MCF 10A (cell line): Measurements from ENCODE around the gene IFIT3. TPM values are rescaled to one million over a fixed set of nuclear protein-coding genes. Genes with fewer than 3 reads are reported as not detected.
A peak's percentile ranks its signal among the peaks of the same experiment; 100 is the strongest.
"Not testable (repeated sequence)": the region's sequence is repeated elsewhere in the genome, so short reads cannot be mapped to it uniquely, and the experiment has no call there.

Source experiments
- BruUV-seq: library from RNA; stranded (reverse); fragments of 400-500 nt; replicated peaks from 2 replicates; lab custom pipeline; 2021; lab: Mats Ljungman, UMichigan
- CTCF ChIA-PET: fragments of 300-600 bp; sonication (Branson Sonifier 250); formaldehyde crosslinking; extraction: SDS; loops from one replicate; lab custom pipeline; 2021; ENCODE audit warnings: antibody characterized with exemption, inconsistent platforms; lab: Yijun Ruan, JAX
- POLR2A ChIA-PET: fragments of 300-600, 350-650 bp; sonication (Branson Sonifier 250); formaldehyde crosslinking; extraction: SDS; loops from one replicate; lab custom pipeline; 2020; ENCODE audit warnings: antibody characterized with exemption, inconsistent platforms; lab: Yijun Ruan, JAX
- DNase-seq: peaks from one replicate; pipeline ENCODE4 v3.0.0-alpha.2; 2018; ENCODE audit not compliant: unreplicated experiment
- H3K27ac Mint-ChIP-seq: one replicate; pipeline ENCODE4 v1.8.0; 2022; ENCODE audit warnings: mild to moderate bottlenecking, low read depth, mixed read lengths; ENCODE audit not compliant: unreplicated experiment
- H3K27me3 Mint-ChIP-seq: one replicate; pipeline ENCODE4 v1.8.0; 2022; ENCODE audit warnings: mixed read lengths; ENCODE audit not compliant: insufficient read depth, unreplicated experiment
- H3K36me3 Mint-ChIP-seq: one replicate; pipeline ENCODE4 v1.8.0; 2022; ENCODE audit warnings: mild to moderate bottlenecking, moderate library complexity, mixed read lengths; ENCODE audit not compliant: insufficient read depth, unreplicated experiment
- H3K4me1 Mint-ChIP-seq: one replicate; pipeline ENCODE4 v1.8.0; 2022; ENCODE audit warnings: mixed read lengths; ENCODE audit not compliant: insufficient read depth, unreplicated experiment
- H3K4me3 Mint-ChIP-seq: one replicate; pipeline ENCODE4 v1.8.0; 2022; ENCODE audit warnings: mild to moderate bottlenecking, moderate library complexity, mixed read lengths; ENCODE audit not compliant: unreplicated experiment
- H3K9me3 Mint-ChIP-seq: one replicate; pipeline ENCODE4 v1.8.0; 2022; ENCODE audit warnings: mixed read lengths; ENCODE audit not compliant: unreplicated experiment
- intact Hi-C: fragments of 100-400 bp; cut with micrococcal nuclease; formaldehyde crosslinking; loops from 2 replicates; pipeline ENCODE4 v1.14.1; 2022
- total RNA-seq: library from RNA; stranded (reverse); gene quantifications from 2 replicates; pipeline ENCODE4 v1.2.3, GENCODE V29; 2022
- TF ChIP-seq, protein P1 (sequence below): fragments of 200-600 bp; IDR thresholded peaks from one replicate; pipeline ENCODE4 v1.8.0; 2022; ENCODE audit warnings: antibody characterized with exemption, mild to moderate bottlenecking; ENCODE audit not compliant: unreplicated experiment

The IFIT3 gene
- total RNA-seq, 1 experiment from 2014 or later, result 1.4 TPM

DNA sequence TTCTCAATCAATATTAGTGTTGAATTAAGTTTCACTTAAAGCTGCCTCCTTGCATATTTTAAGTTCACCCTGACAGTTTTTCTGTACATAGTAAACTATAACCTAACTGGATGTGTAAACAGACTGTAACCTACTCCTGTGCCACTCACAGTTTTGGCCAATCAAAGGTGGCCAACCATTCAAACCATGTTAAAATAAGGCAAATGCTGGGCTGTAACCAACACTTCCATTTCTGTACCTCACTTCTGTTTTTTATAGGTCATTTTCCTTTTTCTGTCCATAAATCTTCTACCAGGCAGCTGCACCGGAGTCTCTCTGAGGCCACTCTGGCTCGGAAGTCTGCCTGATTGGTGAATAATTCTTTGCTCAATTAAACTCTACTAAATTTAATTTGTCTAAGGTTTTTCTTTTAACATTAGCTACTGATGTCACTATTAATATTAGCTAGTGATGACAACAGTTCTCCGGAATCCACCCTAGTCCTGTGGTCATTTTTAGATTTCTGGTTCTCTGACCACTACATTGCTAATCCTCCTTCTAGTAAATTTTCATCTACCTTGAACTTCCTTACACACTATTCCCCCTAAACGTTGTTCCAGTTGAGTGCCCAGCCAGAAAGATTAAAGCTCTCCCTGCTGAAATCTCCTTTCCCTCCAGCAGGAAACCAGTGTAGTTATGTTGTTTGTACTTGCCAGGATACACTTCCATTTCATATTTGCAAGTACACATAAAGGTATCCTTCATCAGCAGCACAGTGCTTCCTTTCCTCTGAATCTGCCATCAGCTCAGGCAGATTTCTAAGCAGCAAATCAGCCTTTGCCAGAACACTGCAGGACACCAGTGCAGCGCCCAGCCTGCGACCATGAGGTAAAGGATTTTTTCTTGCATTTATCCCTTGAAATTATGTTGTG, 44.5 kb upstream of the IFIT3 start:
- BruUV-seq, result no TSS peak
- Mint-ChIP-seq H3K36me3 (no peaks in the 10 kb centered on the region), H3K27ac (no peak overlapping the region), H3K4me1 (peaks cover 42% of the 10 kb centered on the region), H3K27me3 (no peaks in the 10 kb centered on the region), H3K9me3 (no peaks in the 10 kb centered on the region), H3K4me3 (no peak overlapping the region)
- POLR2A ChIA-PET, result interaction anchor here (0.6 to 1.9 kb wide), 4 partner anchors 8 to 266 kb away, joined by 3 to 5 read pairs (median 3); partner anchors contain the start of gene IFIT2
- CTCF ChIA-PET, result interaction anchor here (1.4 to 1.7 kb wide), 3 partner anchors 21 to 86 kb away, joined by 4 to 7 read pairs (median 4); no protein-coding TSS in a partner anchor
- intact Hi-C loops, result no loop called here
- TF ChIP-seq, protein P1, sequence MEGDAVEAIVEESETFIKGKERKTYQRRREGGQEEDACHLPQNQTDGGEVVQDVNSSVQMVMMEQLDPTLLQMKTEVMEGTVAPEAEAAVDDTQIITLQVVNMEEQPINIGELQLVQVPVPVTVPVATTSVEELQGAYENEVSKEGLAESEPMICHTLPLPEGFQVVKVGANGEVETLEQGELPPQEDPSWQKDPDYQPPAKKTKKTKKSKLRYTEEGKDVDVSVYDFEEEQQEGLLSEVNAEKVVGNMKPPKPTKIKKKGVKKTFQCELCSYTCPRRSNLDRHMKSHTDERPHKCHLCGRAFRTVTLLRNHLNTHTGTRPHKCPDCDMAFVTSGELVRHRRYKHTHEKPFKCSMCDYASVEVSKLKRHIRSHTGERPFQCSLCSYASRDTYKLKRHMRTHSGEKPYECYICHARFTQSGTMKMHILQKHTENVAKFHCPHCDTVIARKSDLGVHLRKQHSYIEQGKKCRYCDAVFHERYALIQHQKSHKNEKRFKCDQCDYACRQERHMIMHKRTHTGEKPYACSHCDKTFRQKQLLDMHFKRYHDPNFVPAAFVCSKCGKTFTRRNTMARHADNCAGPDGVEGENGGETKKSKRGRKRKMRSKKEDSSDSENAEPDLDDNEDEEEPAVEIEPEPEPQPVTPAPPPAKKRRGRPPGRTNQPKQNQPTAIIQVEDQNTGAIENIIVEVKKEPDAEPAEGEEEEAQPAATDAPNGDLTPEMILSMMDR, result no peak
- DNase-seq, result no peak

DNA sequence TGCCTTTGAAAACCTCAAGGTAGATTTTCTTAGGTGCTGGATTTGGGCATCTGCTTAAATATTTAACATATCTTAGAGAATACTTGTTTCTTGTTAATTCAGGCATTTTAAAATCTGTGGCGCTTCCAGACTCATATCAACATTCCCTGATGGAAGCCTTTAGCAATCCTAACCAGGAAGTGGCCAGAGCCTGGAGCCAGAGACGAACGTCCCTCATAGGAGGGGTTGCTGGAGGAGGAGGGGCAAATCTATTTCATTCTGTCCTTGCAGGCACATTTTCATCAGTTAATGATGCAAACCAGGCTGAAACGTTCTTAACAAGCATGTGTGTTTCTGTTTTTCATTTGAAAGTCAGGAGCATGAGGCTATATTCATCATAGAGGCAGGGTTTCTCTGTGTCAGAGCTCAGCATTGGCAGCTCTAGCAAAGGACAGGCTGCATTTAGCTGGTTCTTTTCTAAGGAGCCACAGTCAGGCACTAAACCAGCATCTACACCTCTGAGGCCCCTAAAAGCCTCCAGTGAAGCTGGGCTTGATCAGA, 43.8 kb upstream of the IFIT3 start:
- Mint-ChIP-seq H3K36me3 (no peaks in the 10 kb centered on the region), H3K27me3 (no peaks in the 10 kb centered on the region), H3K4me1 (peaks cover 38% of the 10 kb centered on the region), H3K9me3 (no peaks in the 10 kb centered on the region), H3K4me3 (no peak overlapping the region), H3K27ac (no peak overlapping the region)
- CTCF ChIA-PET, result interaction anchor here (1.4 to 1.7 kb wide), 3 partner anchors 22 to 85 kb away, joined by 4 to 7 read pairs (median 4); no protein-coding TSS in a partner anchor
- intact Hi-C loops, result no loop called here
- BruUV-seq, result no TSS peak
- TF ChIP-seq, protein P1, result no peak
- no peak for DNase-seq
- POLR2A ChIA-PET, result interaction anchor here (1.2 to 1.9 kb wide), 3 partner anchors 9 to 23 kb away, joined by 3 to 5 read pairs (median 5); no protein-coding TSS in a partner anchor

DNA sequence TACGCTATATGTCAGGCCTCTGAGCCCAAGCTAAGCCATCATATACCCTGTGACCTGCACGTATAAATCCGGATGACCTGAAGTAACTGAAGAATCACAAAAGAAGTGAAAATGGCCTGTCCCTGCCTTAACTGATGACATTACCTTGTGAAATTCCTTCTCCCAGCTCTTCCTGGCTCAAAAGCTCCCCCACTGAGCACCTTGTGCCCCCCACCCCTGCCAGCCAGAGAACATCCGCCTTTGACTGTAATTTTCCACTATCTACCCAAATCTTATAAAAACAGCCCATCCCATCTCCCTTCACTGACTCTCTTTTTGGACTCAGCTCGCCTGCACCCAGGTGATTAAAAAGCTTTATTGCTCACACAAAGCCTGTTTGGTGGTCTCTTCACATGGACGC, 43.1 kb upstream of the IFIT3 start:
- peak overlapping the region; percentile 76 for H3K27ac Mint-ChIP-seq
- CTCF ChIA-PET, result interaction anchor here (0.7 kb wide), 1 partner anchor 8 kb away, joined by 3 read pairs; no protein-coding TSS in a partner anchor
- POLR2A ChIA-PET, result interaction anchor here (0.9 to 1.4 kb wide), 3 partner anchors 9 to 23 kb away, joined by 3 to 5 read pairs (median 3); no protein-coding TSS in a partner anchor
- intact Hi-C loops, H3K36me3 Mint-ChIP-seq, H3K9me3 Mint-ChIP-seq, BruUV-seq, H3K4me3 Mint-ChIP-seq, H3K27me3 Mint-ChIP-seq, DNase-seq: not testable (repeated sequence)
- peaks cover 31% of the 10 kb centered on the region for H3K4me1 Mint-ChIP-seq

DNA sequence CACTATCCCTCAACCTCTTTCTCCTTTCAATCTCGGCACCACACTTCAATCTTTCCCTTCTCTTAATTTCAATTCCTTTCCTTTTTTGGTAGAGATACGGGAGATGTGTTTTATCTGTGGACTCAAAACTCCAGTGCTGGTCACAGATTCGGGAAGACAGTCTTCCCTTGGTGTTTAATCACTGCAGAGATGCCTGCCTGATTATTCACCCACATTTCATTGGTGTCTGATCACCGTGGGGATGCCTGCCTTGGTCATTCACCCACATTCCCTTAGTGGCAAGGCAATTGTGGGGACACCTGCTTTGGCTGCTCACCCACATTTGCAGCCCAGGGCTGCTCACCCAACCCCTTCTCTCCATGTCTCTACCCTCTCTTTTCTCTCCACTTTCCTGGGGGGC, 42.5 kb upstream of the IFIT3 start:
- H3K27ac Mint-ChIP-seq, result peak overlapping the region; percentile 76
- intact Hi-C loops, H3K4me3 Mint-ChIP-seq, H3K36me3 Mint-ChIP-seq, H3K27me3 Mint-ChIP-seq, H3K9me3 Mint-ChIP-seq, DNase-seq, BruUV-seq: not testable (repeated sequence)
- CTCF ChIA-PET, result interaction anchor here (0.7 kb wide), 1 partner anchor 8 kb away, joined by 3 read pairs; no protein-coding TSS in a partner anchor
- POLR2A ChIA-PET, result interaction anchor here (0.9 to 1.4 kb wide), 2 partner anchors 11 to 24 kb away, joined by 3 to 5 read pairs; no protein-coding TSS in a partner anchor
- H3K4me1 Mint-ChIP-seq, result peaks cover 30% of the 10 kb centered on the region
